ENCODE results near the gene CNNM1.

The CNNM1 gene

DNA sequence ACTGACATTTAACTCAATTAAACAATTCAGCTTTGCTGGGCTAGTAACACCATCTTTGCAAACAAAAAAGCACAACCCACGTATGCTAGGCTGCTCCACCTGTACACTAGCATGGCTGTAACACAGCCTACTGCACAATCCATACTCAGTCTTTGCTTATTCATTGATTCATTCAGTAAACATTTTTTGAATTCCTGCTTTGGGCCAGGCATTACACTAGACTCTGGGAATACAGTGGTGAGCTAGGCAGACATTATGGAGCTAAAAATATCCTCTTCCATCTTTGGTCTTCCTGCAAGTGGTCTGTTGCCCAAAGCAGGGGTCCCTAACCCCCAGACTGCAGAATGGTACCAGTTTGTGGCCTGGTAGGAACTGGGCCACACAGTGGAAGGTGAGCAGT is 9.9 kb downstream of the CNNM1 start:
- no peak for DNase-seq

DNA sequence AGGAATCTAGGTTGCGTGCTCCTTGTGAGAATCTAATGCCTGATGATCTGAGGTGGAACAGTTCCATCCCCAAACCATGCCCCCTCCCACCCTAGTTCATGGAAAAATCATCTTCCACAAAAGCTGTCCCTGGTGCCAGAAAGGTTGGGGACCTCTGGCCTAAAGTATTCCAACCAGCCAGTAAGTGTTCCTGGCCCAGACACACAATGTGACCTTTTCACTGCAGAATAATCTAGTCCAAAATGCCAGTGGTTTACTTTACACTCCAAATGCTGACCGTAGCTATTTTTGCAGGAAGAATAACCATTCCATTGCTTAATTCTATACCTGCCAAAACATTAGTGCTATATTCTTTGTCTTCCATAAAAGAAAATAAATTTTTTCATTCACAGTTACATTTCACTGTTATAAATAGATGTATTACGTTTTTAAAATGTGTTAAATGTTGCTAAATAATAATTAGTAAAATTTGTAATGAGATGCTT is 10.4 kb downstream of the CNNM1 start:
- no peak for DNase-seq

DNA sequence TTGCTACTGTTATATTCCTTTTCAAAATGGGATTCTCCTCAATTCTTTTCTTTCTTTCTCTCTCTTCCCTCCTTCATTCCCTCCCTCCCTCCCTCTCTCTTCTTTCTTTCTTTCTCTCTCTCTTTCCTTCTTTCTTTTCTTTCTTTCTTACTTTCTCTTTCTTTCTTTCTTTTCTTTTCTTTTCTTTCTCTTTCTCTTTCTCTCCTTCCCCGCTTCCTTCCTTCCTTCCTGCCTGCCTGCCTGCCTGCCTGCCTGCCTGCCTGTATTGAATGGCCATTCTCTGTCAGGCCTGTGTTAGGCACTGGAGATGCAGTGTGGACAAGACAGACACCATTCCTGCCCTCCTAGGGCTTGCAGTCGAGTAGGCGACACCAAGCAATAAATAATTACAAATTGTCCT is 11.5 kb downstream of the CNNM1 start:
- DNase-seq, result no peak

DNA sequence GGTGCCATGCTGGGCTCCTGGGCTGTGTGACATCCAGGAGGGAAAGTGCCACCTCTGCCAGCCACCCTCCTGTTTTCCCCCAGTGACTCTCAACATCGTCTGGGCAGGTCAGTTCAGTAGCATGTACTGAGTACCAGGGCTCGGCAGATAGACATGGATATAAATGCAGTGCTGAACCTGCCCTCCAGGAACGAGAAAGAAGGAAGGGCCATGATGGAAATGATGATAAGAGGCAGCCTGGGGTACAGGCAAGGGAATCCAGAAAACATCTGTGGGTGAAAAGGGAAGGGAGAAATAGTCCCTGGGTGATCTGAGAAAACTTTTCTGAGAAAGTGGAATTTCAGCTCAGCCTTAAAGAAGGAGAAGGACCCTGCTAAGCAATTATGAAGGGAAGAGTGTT is 12.1 kb downstream of the CNNM1 start:
- no peak for DNase-seq

DNA sequence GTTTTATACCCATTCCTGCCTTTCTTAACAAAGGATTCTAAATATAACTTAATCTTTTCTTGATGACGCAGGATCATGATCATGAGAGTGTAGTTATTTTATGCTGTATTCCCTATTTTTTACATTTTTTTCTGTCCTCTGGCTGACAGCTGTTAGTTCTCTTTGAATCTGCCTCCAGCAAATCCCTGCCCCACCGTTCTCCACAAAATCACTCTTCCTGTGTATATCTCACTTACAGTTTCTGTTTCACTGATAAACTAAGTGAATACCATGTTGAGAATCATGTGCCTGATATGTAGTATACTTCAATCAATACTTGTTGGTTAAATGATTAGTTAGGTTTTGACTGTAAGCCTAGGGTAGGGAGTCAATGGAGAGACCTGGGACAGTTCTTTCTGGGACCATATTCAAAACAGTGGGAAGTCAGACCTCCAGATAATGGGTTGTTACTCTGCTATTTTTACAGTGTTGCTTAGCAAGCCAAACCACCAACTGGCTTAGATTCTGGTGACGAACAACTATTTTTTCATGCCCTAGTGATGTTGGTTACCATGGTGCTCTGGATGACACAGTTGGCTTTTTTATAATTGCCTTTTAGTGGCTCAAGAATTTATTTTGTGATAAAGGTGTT is 12.8 kb downstream of the CNNM1 start:
- DNase-seq, result no peak

DNA sequence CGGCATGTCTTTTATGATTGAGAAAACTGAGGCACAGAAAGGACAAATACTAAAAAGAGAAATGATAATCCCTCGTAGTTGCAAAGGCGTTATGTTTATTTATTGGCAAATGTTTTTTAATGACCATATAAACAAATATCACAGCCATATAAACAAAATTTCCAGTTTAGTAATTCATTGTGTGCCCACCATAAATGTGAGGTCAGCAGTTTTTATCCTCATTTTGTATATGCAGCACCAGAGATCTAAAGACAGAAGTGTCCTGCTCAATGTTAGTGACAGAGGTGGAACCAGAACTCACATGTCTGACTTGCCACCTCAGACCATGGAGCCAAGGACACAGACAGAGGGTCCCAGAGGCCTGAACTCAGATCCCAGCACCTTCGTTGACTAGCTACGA is 14.1 kb downstream of the CNNM1 start:
- DNase-seq, result no peak

DNA sequence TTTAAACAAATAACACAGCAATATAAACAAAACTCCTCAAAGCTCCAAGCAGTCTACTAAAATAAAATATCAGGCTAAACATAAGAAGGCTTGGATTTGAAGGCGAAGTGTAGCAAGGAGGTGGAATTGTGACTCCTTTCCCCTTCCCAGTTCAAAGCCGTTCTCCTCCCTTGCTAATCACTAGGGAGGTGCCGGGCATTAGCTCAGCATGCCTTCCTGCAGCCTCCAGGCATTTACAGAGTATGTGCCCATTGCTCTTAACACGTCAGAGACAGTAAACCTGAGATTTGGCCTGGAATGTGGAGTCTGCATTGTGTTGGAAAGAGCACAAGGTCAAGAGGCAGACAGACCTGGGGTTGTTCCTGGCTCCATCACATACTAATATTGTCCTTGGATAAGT is 15.6 kb downstream of the CNNM1 start:
- no peak for DNase-seq

DNA sequence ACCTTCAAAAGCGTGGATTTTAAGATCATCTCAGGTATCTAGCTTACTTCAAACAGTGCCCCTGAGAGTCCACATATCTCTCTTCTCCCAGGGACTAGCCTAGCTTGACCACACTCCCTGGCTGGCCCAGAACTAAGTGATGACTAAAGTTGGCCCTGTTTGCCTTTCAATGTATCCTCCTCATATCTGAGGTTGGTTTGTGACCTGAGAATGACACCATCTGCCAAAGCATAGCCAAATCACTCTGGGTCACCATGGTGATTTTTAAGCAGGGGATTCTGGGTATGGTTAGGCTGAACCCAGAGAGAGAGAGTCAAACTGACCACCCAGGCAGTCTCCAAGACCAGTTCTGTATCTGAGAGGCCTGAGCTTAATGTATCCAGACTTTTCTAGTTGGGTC is 16.2 kb downstream of the CNNM1 start:
- no peak for DNase-seq

DNA sequence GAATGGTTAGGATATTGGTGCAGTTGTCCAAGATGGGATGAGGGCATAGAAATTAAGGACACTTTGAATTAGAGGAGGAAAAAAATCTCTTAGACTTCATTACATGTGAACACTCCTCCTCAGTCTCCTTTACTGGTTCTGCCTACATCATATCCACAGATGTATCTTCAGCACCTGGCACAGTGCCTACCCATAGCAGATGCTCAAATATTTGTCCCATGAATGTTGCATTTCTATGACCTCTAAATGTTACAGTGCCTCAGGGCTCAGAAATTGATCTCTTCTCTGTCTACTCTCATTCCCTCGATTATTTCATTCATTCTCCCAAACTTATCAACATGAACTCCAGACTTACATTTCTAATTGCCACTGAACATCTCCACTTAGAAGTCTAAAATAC is 17.1 kb downstream of the CNNM1 start:
- DNase-seq, result no peak

DNA sequence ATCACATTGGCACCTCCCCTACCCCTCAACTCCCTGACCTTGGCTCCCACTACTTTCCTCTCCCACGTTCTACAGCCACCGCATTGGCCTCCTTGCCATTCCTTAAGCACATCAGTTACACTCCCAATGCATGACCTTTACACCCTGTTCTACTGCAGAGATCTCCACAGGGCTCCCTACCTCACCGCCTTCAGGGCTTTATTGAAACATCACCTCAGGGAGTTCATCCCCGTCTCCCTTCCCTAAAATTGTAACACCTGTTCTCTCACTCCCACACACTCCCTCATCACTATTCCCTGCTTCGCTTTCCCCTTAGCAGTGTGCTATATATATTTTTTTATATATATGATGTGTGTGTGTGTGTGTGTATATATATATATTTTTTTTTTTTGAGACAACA is 18.5 kb downstream of the CNNM1 start:
- DNase-seq, result no peak

DNA sequence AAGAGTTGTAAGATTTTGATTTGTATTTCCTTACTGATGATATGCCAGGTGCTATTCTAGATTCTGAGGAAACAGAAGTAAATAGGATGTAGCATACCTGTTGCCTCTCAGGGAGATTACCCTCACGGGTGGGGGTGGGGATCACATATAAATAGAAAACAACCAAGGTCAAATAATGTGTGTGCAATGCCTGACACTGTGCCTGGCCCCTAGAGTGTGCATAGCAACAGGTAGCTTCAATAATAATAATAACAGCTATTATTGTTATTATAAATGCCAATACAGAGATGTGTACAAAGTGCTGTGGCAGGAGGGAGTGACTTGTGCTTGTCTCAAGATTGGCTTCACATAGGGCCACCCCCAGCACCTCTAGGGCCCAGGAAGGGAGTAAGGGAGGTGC is 24.0 kb downstream of the CNNM1 start:
- no peak for DNase-seq

DNA sequence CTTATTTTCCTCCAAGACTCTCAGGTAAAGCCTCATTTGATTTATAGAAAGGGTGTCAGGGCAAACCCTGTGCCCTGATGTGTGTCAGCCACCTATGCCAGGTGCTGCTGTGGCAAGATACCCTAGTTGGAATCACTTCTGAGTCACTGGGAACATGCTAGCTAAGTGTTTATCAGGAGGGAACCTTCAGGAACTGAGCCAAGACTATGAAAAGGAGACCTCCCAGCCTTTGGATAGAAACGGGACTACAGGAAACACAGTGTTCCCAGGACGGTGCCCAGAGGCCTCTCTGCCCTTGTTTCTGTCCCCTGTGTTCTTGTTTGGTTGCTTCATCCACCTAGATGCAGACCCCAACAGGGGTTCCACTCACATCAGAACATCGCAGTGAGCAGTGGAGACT is 28.5 kb downstream of the CNNM1 start:
- DNase-seq, result no peak

DNA sequence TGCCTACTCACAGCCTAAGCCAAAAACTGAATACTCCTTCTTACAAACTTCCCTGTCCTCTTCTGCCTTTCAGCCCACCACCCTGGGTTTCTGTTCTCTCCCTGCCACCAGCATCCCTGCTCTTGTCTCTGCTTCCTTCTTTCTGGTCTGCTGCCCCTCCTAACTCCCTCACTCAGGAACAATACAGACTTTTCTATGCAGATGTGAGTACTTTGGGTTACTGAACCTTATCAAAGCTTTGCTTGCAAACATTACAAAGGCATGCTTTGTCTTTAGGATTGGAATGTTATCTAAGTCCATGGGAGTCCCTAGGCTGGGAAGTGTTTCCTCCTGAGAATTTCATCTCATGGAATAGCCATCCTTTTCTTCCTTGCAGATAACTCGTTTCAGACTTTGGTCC is 28.9 kb downstream of the CNNM1 start:
- no peak for DNase-seq

DNA sequence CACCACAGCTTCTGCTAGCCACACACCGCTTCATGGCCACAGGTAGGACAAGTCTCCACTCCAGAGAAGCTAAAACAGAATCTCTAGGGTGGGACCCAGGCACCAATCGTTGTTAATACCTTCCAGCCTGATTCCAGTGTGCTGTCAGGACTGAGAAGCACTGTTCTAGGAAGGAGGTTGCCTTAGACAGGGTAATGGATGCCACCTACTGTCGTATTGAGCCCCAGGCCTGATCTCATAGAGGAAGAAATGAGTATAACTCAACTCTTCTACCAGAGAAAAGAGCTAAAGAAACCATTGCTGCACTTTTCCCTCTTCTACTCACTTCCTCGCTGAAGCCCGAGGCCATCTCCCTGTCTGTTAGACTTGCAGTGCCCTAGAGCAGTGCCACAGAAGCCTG is 31.8 kb downstream of the CNNM1 start:
- no peak for DNase-seq

DNA sequence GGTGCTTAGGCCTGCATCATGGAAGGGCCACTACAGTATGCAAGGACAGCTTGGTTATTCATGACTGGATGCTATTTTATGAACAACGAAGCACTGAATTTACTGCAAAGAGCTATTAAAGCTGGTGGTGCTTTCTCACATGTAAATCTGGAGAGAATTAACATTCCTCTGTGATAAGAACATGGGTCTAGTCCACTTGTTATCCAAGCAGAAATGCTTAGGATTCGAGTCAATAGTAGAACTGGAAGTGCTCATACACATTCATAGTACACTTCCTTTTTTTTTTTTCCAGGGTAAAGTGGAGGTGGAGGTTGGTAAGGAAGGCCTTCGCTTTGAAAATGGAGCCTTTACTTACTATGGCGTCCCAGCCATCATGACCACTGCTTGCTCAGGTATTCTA is 35.0 kb downstream of the CNNM1 start:
- DNase-seq, result no peak

DNA sequence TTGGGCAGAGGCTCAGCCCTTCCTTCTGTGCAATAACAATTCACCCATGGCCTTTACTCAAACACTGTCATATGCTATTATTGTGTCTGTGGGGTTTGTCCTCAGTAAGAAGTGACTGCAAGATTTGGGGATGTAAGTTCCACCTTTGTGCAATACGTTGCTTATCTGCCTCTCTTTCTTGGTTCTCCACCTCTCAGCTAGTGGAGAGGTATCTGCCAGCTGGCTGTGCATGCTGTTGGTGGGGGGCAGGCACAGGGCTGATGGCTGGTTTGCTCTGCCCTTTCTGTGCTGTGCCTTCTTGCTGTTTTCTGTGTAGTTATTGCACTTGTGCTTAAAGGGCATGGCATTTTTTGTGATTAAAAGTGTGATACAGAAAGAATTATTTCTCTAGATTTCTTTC is 36.2 kb downstream of the CNNM1 start:
- no peak for DNase-seq

DNA sequence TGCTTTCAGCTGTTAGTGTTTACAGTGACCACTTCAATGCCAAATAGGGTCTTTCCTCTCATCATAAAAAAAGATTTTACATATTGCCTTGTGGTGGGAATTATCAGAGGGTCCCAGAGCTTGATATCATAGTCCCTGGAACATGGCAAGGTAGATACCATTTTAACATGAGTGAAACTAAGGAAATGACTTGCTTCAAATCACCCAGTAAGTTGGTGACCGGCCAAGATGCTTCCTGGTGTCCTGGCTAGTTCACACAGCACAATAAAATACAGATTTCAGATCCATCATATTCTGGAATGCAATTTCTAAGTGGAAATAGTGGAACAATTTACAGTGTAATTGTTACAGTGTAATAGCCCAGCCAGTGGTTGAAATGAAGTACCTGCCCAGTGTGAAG is 36.6 kb downstream of the CNNM1 start:
- DNase-seq, result no peak

DNA sequence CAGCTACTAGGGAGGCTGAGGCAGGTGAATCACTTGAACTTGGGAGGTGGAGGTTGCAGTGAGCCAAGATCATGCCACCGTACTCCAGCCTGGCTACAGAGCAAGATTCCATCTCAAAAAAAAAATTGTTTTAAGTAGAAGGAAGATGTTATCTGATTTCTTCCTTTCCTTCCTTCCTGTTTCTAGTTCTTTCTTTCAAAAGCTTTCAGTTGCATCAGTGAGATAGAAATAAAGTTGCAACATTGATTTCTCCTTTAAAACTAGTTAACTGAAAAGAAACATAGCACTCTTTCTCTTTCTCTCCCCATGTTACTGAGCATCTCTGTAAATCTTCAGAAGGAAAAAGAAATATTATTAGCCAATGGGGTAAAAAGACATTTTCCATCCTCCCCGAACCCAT is 37.5 kb downstream of the CNNM1 start:
- no peak for DNase-seq

DNA sequence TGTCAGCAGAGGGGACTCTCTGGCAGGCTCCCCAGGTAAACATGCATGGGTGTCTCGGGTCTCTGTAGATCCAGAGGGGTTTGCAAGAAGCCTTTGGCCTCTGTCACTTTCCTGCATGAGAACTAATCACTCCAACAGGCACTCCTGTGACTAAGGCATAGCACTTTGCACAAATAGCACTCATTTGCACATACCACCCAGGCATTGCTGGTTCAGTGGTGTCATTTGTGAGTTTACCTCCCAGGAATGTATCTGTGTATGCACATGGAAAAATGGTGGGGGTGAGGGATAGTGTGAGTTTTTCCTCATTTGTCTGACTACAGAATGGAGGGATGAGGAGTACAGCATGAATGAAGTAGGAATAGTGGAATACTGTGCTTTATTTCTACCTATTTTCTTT is 39.5 kb downstream of the CNNM1 start:
- no peak for DNase-seq

DNA sequence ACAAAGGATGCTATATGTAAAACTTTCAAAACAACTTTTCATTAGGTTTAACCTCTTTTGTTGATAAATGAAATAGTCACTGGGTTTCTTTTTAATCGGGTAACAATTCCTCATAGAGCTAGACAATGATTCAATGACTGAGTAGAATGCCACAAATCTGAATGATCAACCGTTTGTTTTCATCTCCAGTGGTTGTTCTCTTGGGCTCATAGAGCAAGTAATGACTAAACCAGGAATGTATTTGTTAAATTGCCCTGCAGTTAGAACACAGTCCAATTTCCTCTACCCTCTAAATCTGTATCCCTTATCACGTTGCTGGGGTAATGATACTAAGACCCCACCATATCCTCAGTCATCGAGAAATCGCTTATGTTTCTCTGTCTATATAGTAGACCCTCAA is 40.0 kb downstream of the CNNM1 start:
- no peak for DNase-seq

DNA sequence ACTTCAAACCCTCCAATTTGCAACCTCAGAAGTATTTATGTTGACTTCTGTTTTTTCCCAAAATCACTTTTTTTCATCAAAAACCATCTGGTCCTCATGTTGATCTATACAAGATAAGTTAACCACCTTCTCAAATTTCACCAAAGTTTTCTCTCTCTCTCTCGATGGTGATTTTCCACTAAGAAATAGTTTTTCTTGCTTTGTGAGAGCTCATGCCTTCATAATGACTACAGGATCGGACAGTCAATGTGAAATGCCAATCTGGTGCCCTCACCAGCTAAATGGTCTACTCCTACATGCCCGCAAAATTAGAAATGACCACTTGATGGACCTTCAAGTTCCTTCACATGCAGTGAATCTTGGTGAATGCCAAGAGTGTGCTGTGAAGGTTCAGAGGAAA is 40.4 kb downstream of the CNNM1 start:
- no peak for DNase-seq

DNA sequence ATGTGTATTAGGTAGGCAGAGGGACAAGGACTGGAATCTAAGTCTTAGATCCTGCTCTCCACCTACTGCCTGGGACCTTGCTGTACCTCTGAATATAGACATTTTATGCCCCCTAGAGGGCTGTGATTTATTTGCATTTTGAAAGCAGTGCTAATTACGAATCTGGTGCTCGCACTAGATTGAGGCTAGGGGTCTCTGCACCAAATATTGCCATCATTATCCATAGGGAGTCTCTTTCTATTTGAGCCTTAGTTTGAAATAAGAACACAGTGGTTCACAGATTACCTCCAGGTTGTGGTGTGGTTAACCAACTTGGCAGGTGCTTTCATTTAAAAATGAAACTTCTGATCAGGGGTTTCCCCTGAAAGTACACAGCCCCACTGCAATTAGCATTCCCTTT is 41.8 kb downstream of the CNNM1 start:
- no peak for DNase-seq

DNA sequence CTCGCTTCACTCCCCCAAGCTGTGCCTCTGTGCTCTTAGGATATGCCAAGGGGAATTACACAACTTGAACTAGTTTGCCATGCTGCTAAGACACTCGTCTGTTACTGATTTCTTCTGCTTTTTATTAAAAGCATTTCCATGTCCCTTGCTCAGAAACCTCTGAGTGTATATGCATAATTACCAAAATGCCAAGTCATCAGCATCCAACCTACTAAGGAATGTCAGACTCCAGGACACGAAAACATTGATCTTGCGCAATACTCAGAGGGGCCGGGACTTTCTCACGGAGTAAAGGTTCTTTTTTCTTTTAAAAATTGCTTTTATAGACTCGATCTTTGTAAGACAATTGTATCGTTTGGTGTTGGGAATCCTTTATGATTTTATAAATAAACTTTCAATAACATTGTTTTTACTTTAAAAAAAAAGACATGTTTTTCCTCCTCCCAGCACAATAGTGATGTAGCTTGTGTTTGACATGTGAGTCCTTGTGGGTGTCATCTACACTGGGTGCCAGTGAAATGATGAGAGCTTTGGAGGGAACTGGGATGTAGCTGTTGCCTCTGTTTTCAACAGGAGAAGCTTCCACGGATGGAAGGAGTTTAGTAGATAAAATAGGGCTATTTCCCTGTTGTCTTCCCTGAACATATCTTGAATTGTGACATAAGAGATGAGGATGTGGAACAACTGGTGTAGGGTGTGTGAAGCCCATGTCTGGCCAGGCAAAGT is 43.6 kb downstream of the CNNM1 start:
- DNase-seq, result no peak

DNA sequence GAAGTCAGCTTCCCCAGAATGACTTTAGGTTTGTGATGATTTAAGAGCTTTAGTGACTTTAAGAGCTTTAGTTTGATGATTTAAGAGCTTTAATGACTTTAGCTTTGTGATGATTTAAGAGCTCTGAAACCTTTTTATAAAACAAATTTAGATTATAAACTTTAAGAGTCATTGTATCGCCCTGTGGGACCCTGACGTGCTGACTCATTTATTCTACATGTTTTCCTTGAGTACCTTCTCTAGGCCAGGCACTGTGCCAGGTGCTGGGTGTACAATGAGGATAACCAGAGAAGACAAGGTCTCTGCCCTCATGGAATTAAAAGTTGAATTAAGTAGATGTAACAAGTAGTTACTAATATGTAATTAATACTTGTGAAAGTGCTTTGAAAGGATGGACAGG is 45.4 kb downstream of the CNNM1 start:
- no peak for DNase-seq

DNA sequence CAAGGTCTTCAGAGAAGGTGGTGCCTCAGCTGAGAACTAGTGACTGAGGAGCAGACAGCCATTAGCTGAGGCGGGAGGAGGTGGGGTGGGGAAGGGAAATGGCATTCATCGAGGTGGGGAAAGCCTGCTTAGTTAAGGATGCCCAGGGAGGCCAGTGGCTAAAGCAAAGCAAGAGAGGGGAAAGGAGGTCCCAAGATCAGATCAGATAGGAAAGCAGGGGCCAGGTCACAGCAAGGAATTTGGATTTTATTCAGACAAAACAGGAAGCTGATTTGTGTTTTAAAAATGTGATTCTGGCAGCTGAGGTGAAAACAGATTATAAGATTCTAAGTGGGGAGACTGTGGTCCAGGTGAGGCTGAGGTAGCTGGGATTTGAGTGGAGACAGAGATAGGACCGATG is 45.8 kb downstream of the CNNM1 start:
- DNase-seq, result no peak
